Uterus (tissue), 2 donors: ENCODE measurements around the gene COL1A1.

Experiments used
- POLR2A ChIP-seq, 2 donors: fragments of 450-650 bp; IDR thresholded peaks; one replicate each; pipeline ENCODE4 v1.6.1; 2016; ENCODE audit warnings: antibody characterized with exemption in 2 of 2, mild to moderate bottlenecking in 1 of 2, moderate library complexity in 1 of 2
- TF ChIP-seq, protein P1 (sequence below), 4 experiments: fragments of 200-600 bp in 2 of 4; fragments of 450-650 bp in 2 of 4; sonication (generic) in 2 of 4; IDR thresholded peaks; one replicate each; pipeline ENCODE4 v1.5.1; 2016 to 2019; ENCODE audit warnings: antibody characterized with exemption in 4 of 4, mild to moderate bottlenecking in 2 of 4, moderate library complexity in 1 of 4

DNA sequence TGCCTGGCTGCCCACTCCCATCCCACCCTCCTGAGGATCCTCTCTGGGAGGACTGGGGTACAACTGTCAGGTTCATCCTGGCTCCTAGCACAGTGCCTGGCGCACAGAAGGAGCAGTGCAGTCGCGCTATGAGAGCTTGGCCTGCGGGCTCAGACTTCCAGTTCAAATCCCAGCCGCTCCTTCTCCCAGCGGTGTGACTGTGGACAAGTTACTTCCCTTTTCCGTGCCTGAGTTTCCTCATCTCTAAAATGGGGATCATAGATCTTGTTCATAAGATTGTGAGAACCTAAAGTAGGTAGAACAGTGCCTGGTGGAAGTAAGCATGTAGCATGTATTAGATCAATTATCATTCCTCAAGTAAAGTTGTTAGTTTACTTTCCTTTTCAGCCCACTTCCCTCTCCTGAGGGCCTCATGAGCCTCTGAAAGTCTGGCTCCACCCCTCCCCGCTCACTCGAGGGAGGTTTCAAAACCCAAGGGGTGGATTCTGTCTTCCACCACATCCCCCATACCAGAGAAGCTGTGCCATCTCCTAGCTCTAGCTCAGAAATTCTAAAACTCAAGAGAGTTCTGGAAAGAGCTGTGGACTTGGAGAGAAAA, 19.9 kb upstream of the COL1A1 start:
- TF ChIP-seq, protein P1, sequence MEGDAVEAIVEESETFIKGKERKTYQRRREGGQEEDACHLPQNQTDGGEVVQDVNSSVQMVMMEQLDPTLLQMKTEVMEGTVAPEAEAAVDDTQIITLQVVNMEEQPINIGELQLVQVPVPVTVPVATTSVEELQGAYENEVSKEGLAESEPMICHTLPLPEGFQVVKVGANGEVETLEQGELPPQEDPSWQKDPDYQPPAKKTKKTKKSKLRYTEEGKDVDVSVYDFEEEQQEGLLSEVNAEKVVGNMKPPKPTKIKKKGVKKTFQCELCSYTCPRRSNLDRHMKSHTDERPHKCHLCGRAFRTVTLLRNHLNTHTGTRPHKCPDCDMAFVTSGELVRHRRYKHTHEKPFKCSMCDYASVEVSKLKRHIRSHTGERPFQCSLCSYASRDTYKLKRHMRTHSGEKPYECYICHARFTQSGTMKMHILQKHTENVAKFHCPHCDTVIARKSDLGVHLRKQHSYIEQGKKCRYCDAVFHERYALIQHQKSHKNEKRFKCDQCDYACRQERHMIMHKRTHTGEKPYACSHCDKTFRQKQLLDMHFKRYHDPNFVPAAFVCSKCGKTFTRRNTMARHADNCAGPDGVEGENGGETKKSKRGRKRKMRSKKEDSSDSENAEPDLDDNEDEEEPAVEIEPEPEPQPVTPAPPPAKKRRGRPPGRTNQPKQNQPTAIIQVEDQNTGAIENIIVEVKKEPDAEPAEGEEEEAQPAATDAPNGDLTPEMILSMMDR (IDR thresholded peaks at IDR 0.05): no peak
- no peak for TF ChIP-seq POLR2A (IDR thresholded peaks at IDR 0.05)
